Activated CD4-positive, alpha-beta T cell treated with anti-CD3 and anti-CD28 coated beads, Interleukin-2, amount 10 ng/mL, durations not matched to agents 24 days and 14 days (primary cell): ENCODE results near the gene OTUB2. TPM values are rescaled to one million over a fixed set of nuclear protein-coding genes. Genes with fewer than 3 reads are reported as not detected.

Experiments
- DNase-seq: peaks from one replicate; pipeline ENCODE4 v3.0.0; 2022
- H3K27ac Mint-ChIP-seq: one replicate; pipeline ENCODE4 v1.8.0; 2022; ENCODE audit warnings: mild to moderate bottlenecking, mixed read lengths
- H3K27me3 Mint-ChIP-seq: one replicate; pipeline ENCODE4 v1.8.0; 2022; ENCODE audit warnings: mixed read lengths
- H3K36me3 Mint-ChIP-seq: one replicate; pipeline ENCODE4 v1.8.0; 2022; ENCODE audit warnings: low read depth, mild to moderate bottlenecking, mixed read lengths
- H3K4me1 Mint-ChIP-seq: one replicate; pipeline ENCODE4 v1.8.0; 2021; ENCODE audit warnings: mixed read lengths
- H3K4me3 Mint-ChIP-seq: one replicate; pipeline ENCODE4 v1.8.0; 2022; ENCODE audit warnings: mild to moderate bottlenecking, moderate library complexity, mixed read lengths
- H3K9me3 Mint-ChIP-seq: one replicate; pipeline ENCODE4 v1.8.0; 2021; ENCODE audit warnings: mixed read lengths
- intact Hi-C: fragments of 100-400 bp; cut with micrococcal nuclease; formaldehyde crosslinking; loops from one replicate; pipeline ENCODE4 v1.15.1; 2023
- total RNA-seq: library from RNA; stranded (reverse); gene quantifications from 2 replicates; pipeline ENCODE4 v1.2.3, GENCODE V29; 2022

OTUB2 gene
- total RNA-seq, 1 donor from 2014 or later: 1.7 TPM

- intact Hi-C loops: loop anchor here (10.0 kb wide), 1 partner anchor 273 kb away; no protein-coding TSS in a partner anchor
- Mint-ChIP-seq H3K36me3 (no peaks in the 10 kb centered on the region), H3K4me3 (no peak overlapping the region), H3K27me3 (no peaks in the 10 kb centered on the region), H3K4me1 (peaks cover 14% of the 10 kb centered on the region), H3K9me3 (no peaks in the 10 kb centered on the region), H3K27ac (no peak overlapping the region)
- no peak for DNase-seq
Measured at GRCh38 chr14:94031883-94032279, 5.7 kb downstream of the OTUB2 start.

DNA sequence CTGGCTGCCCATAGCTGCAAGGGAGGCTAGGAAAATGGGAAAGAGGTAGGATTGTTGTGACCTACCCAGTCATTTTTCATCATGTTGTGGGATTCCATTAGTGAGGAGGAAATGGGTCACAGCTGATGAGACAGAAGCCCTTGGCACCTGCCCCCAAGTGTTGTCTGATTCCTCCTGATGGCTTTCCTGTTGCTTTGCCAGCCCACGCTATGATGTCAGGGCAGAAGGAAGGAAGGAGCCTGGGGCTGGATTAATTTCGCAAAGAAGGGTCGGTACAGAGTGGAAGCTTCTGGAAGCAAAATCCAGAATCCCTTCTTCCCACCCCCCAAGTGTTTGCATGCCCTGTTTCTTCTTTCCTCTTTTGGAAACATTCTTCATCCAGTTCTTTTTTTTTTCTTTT, 8.7 kb downstream of the OTUB2 start:
- Mint-ChIP-seq H3K27ac (no peak overlapping the region), H3K27me3 (no peaks in the 10 kb centered on the region), H3K36me3 (no peaks in the 10 kb centered on the region), H3K4me1 (peaks cover 4% of the 10 kb centered on the region), H3K4me3 (no peak overlapping the region), H3K9me3 (no peaks in the 10 kb centered on the region)
- DNase-seq: no peak
- intact Hi-C loops: loop anchor here (10.0 kb wide), 1 partner anchor 270 kb away; no protein-coding TSS in a partner anchor

GRCh38 chr14:94036313-94037167, 10.4 kb downstream of the OTUB2 start:
- Mint-ChIP-seq H3K9me3 (no peaks in the 10 kb centered on the region), H3K27me3 (no peaks in the 10 kb centered on the region), H3K4me3 (no peak overlapping the region), H3K36me3 (no peaks in the 10 kb centered on the region), H3K4me1 (peaks cover 4% of the 10 kb centered on the region), H3K27ac (peak overlapping the region; percentile 45)
- intact Hi-C loops: loop anchor here (1.0 to 10.0 kb wide), 6 partner anchors 10 to 268 kb away; partner anchors contain the start of genes IFI27L2 and OTUB2
- DNase-seq: peak; percentile 94

- intact Hi-C loops: loop anchor here (2.0 to 10.0 kb wide), 2 partner anchors 15 to 267 kb away; no protein-coding TSS in a partner anchor
- Mint-ChIP-seq H3K27me3 (no peaks in the 10 kb centered on the region), H3K4me3 (no peak overlapping the region), H3K4me1 (peaks cover 4% of the 10 kb centered on the region), H3K36me3 (no peaks in the 10 kb centered on the region), H3K9me3 (no peaks in the 10 kb centered on the region), H3K27ac (no peak overlapping the region)
- DNase-seq: no peak
Measured at GRCh38 chr14:94037954-94038353, 11.8 kb downstream of the OTUB2 start.

- H3K27ac Mint-ChIP-seq: no peak overlapping the region
- peaks cover 4% of the 10 kb centered on the region for H3K4me1 Mint-ChIP-seq
- no peaks in the 10 kb centered on the region for H3K9me3 Mint-ChIP-seq
- H3K27me3 Mint-ChIP-seq: no peaks in the 10 kb centered on the region
- H3K36me3 Mint-ChIP-seq: no peaks in the 10 kb centered on the region
- intact Hi-C loops: loop anchor here (10.0 kb wide), 1 partner anchor 266 kb away; no protein-coding TSS in a partner anchor
- DNase-seq: no peak
- no peak overlapping the region for H3K4me3 Mint-ChIP-seq
Measured at GRCh38 chr14:94038510-94038909, 12.4 kb downstream of the OTUB2 start.

GRCh38 chr14:94038921-94039629, 12.9 kb downstream of the OTUB2 start:
- no peak for DNase-seq
- no peaks in the 10 kb centered on the region for H3K36me3 Mint-ChIP-seq
- peaks cover 4% of the 10 kb centered on the region for H3K4me1 Mint-ChIP-seq
- intact Hi-C loops: loop anchor here (10.0 kb wide), 1 partner anchor 266 kb away; no protein-coding TSS in a partner anchor
- no peak overlapping the region for H3K27ac Mint-ChIP-seq
- H3K4me3 Mint-ChIP-seq: no peak overlapping the region
- H3K27me3 Mint-ChIP-seq: no peaks in the 10 kb centered on the region
- H3K9me3 Mint-ChIP-seq: no peaks in the 10 kb centered on the region

DNA sequence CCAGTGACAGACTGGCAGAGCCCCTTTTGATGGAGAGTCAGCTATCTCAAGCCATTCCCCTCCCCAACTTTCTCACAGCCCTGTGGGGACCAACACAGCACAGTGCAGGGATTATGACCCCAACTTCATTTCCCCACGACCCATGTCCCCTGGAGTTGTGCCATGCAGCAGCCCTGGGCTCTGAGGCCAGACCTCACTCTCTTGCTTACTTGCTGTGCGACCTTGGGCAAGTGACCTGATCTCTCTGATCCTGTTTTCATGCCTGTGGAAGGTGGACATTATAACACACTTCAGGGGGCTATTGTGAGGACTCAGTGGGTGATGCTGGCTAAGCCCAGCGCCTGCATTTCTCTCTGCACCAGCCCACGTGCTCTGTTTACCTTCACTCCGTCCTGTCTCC, 14.1 kb downstream of the OTUB2 start:
- no peak for DNase-seq
- Mint-ChIP-seq H3K27ac (no peak overlapping the region), H3K4me1 (peaks cover 4% of the 10 kb centered on the region), H3K4me3 (no peak overlapping the region), H3K27me3 (no peaks in the 10 kb centered on the region), H3K9me3 (no peaks in the 10 kb centered on the region), H3K36me3 (peaks cover 3% of the 10 kb centered on the region)
- intact Hi-C loops: no loop called here

DNA sequence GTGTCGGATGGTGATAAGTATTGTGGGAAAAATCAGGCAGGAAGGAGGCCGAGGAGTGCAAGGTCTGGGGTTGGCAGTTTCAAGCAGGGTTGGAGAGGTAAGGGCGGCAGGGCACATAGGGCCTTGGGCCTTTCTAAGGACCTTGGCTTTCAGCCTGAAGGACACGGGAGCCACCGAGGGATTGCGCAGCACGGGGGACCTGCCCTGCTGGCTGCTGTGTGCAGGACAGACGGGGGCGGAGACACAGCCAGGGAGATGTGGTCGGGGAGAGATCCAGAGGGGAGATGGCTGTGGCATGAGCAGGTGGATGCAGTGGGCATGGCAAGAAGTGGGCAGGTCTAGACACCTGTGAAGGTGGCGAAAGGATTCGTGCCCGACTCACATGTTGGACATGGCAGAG, 14.7 kb downstream of the OTUB2 start:
- peaks cover 4% of the 10 kb centered on the region for H3K4me1 Mint-ChIP-seq
- H3K27ac Mint-ChIP-seq: no peak overlapping the region
- H3K27me3 Mint-ChIP-seq: no peaks in the 10 kb centered on the region
- intact Hi-C loops: no loop called here
- no peak overlapping the region for H3K4me3 Mint-ChIP-seq
- H3K9me3 Mint-ChIP-seq: no peaks in the 10 kb centered on the region
- no peak for DNase-seq
- peaks cover 7% of the 10 kb centered on the region for H3K36me3 Mint-ChIP-seq

DNA sequence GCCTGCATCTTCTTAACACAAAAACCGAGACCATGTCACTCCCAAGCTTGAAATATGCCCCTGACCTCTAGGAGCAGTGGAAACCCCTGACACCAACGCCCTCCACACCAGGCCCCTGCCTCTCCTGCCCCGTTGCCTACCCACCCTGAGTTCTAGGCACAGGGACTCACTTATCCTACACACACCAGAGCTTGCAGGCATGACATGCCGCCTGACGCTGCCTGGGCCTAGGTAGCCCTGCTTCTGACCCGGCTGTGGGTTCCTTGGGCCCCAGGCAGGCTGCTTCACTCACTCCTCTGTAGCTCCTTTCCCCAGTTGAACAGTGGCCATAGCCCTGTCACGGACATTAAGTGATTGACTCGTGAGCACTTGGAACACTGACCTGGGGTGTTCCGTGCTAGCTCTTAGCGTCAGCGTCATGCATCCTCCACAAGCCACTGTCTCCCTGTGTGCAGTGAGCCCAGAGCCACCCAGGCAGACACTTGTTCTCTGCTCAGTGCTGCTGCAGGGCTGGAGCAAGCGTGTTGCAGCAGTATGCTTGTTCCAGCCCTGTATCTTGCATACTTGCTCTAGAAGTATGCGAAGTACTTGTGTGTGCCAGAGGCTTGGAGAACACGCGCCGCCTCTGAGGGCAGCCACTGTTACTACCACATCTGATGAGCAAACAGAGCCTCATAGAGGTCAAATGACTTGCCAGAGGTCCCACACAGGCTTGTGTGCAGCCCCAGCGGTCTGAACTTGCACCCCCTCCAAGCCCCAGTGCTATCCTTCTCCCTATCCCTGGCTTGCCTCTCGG, 15.6 kb downstream of the OTUB2 start:
- no peaks in the 10 kb centered on the region for H3K27me3 Mint-ChIP-seq
- H3K27ac Mint-ChIP-seq: no peak overlapping the region
- DNase-seq: no peak
- no peak overlapping the region for H3K4me3 Mint-ChIP-seq
- peaks cover 7% of the 10 kb centered on the region for H3K36me3 Mint-ChIP-seq
- no peaks in the 10 kb centered on the region for H3K9me3 Mint-ChIP-seq
- intact Hi-C loops: no loop called here
- H3K4me1 Mint-ChIP-seq: peaks cover 2% of the 10 kb centered on the region

DNA sequence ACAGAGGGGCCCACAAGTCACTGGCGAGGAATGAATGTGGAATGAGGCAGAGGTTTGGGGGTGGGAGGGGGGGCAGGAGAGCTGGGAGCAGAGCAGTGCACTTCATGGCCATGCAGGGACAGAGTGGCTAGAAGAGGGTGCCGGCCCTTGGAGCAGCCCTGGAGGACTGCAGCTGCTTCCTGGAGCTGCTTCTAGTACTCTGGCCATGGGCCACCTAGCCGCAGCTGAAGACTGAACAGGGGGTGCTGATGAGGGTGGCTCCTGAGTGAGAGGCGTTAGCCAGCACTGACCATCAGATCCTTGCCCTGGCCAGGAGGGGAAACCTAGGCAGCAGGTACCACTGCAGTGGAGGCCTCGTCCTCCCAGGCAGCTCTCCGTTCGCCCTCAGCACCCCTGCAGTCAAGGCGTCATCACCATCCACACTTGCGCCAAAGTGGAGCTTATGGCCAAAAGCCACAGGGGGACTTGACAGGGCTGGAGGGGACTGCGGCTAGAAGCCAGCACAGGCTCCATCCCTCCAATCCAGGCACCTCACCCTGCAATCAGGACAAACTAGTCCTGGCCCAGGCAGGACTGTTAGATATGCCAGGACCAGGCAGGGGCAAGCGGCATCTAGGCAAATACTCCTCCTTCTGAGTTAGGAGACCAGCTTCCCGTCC, 16.4 kb downstream of the OTUB2 start:
- H3K27me3 Mint-ChIP-seq: no peaks in the 10 kb centered on the region
- DNase-seq: no peak

DNA sequence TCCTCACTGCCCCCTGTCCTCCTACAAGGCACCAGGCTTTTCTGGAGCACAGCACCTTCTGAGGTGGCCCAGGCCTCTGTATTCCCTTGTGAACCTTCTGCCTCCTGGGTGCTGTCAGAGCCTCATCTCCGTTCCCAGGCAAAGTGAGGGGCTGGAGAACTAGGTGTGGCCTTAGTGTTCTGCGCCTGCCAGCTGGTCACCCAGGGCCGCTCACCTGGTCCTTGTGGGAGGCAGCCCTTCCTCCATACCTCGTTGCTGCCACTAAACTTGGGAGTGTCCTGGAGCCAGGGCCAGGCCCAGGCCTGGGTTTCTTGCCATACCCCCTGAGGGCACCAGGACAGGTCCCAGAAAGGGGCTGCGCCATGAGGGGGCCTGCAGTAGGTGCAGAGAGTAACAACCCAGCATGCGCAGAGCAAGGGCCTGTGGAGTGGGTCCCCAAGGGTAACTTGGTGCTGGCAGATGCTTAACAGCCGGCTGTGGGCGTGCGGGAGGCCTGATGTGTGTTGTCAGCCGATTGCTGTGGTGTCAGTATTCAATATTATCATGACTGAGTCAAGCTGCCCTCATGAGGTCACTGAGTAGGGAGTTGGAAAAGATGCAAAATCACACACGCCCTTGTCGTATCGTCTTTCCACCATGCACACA, 17.1 kb downstream of the OTUB2 start:
- intact Hi-C loops: no loop called here
- H3K36me3 Mint-ChIP-seq: peaks cover 18% of the 10 kb centered on the region

More for the DNA sequence above, 16.4 kb downstream of the OTUB2 start:
- Mint-ChIP-seq H3K27ac (no peak overlapping the region), H3K36me3 (peaks cover 11% of the 10 kb centered on the region), H3K4me3 (no peak overlapping the region), H3K4me1 (no peaks in the 10 kb centered on the region), H3K9me3 (no peaks in the 10 kb centered on the region)
- intact Hi-C loops: no loop called here

DNA sequence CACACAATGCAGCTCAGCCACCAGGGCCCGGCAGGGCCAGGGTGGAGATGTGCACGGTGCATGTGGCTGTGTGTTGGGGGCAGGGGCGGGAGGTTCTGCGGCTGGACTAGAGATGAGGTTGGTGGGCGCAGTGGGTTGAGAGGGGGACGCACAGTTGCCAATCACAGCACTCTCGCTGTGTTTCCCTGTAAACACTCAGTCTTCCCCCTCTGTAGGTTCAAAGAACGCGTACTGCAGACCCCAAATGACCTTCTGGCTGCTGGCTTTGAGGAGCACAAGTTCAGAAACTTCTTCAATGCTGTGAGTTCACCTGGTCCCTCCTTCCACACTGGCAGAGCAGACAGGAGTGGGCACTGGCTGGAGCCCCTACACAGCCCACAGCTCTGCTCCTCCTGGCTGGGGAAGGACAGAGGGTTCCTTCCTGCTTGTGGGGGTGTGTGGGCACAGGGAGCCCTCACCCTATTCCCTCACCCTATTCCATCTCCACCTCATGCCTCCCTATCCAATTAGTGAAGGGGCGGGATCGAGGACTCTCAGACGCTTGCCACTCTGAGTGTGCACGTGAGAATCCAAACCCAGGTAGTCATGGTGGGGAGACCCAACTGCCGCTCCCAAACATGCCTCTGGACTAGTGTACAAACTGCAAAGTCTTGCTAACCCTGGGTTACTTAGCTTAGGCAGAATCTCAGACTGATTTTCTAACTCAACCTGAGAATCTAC, 17.8 kb downstream of the OTUB2 start:
- no peak overlapping the region for H3K27ac Mint-ChIP-seq
- H3K36me3 Mint-ChIP-seq: peaks cover 21% of the 10 kb centered on the region
- no peaks in the 10 kb centered on the region for H3K9me3 Mint-ChIP-seq
- no peak for DNase-seq
- H3K27me3 Mint-ChIP-seq: no peaks in the 10 kb centered on the region
- intact Hi-C loops: no loop called here
- H3K4me3 Mint-ChIP-seq: no peak overlapping the region
- no peaks in the 10 kb centered on the region for H3K4me1 Mint-ChIP-seq

More for the DNA sequence above, 17.1 kb downstream of the OTUB2 start:
- Mint-ChIP-seq H3K9me3 (no peaks in the 10 kb centered on the region), H3K4me3 (no peak overlapping the region), H3K4me1 (no peaks in the 10 kb centered on the region), H3K27ac (no peak overlapping the region), H3K27me3 (no peaks in the 10 kb centered on the region)
- no peak for DNase-seq
